ENCODE measurements around the gene TFDP3. TPM values are rescaled to one million over a fixed set of nuclear protein-coding genes. Genes with fewer than 3 reads are reported as not detected.

Gene TFDP3
- total and polyA plus RNA-seq, 4 experiments from 2014 or later = not detected

Other genes with a start within 250 kb of the TFDP3 start
- gene USP26, start 121.2 kb downstream of the TFDP3 start, total RNA-seq = not detected
- gene USP26, start 121.2 kb downstream of the TFDP3 start, polyA plus RNA-seq = not detected
- not detected for gene GPC4, start 197.1 kb upstream of the TFDP3 start, total RNA-seq
- gene GPC4, start 197.1 kb upstream of the TFDP3 start, polyA plus RNA-seq = not detected